Thyroid gland (tissue), 4 donors: ENCODE measurements around the gene CFAP141. TPM values are rescaled to one million over a fixed set of nuclear protein-coding genes. Genes with fewer than 3 reads are reported as not detected.

Experiments
- DNase-seq, 2 donors: peaks; one replicate each; pipeline ENCODE4 v3.0.0-alpha.2; 2019
- H3K27ac ChIP-seq, 3 donors: fragments of 200-600 bp; sonication (generic); 1 replicate in 2 of 3; 2 replicates in 1 of 3; pipeline ENCODE4 v1.5.1; 2016 to 2019; ENCODE audit warnings: mild to moderate bottlenecking in 1 of 3, moderate library complexity in 1 of 3
- H3K27me3 ChIP-seq: fragments of 200-600 bp; sonication (generic); one replicate; pipeline ENCODE4 v1.5.1; 2019
- H3K36me3 ChIP-seq, 2 donors: fragments of 200-600 bp; sonication (generic); one replicate each; pipeline ENCODE4 v1.5.1; 2016 to 2019
- H3K4me1 ChIP-seq, 2 donors: fragments of 200-600 bp; sonication (generic); one replicate each; pipeline ENCODE4 v1.5.1; 2017 to 2019
- H3K4me3 ChIP-seq, 3 donors: fragments of 200-600 bp; sonication (generic); replicated peaks in 1 of 3; 1 replicate in 2 of 3; 2 replicates in 1 of 3; pipeline ENCODE4 v1.5.1; 2016; ENCODE audit warnings: mild to moderate bottlenecking in 1 of 3
- H3K9me3 ChIP-seq: fragments of 200-600 bp; sonication (generic); one replicate; pipeline ENCODE4 v1.5.1; 2017
- POLR2A ChIP-seq, 2 donors: fragments of 450-650 bp; IDR thresholded peaks; one replicate each; pipeline ENCODE4 v1.6.1; 2017; ENCODE audit warnings: antibody characterized with exemption in 2 of 2, mild to moderate bottlenecking in 2 of 2, moderate library complexity in 1 of 2
- WGBS, 2 donors: methylation state at CpG; one replicate each; pipeline ENCODE4 v1.1.5; 2017; 5-methylcytosine and 5-hydroxymethylcytosine counted together
- intact Hi-C: fragments of 100-400 bp; cut with DNase I; formaldehyde crosslinking; loops from one replicate; pipeline ENCODE4 v1.15.1; 2023
- total RNA-seq, 4 donors: library from RNA; depleted of rRNA; stranded (reverse); fragments of >200 nt; gene quantifications; one replicate each; pipeline ENCODE4 v1.2.3, GENCODE V29; 2016
- TF ChIP-seq, protein P1 (sequence below), 6 experiments: fragments of 200-600 bp in 3 of 6; fragments of 450-650 bp in 3 of 6; sonication (generic) in 3 of 6; IDR thresholded peaks; one replicate each; pipeline ENCODE4 v1.5.1; 2016 to 2019; ENCODE audit warnings: antibody characterized with exemption in 6 of 6, mild to moderate bottlenecking in 2 of 6, inconsistent platforms in 1 of 6, moderate library complexity in 1 of 6

Gene CFAP141
- total RNA-seq, 4 donors from 2014 or later = not detected

DNA sequence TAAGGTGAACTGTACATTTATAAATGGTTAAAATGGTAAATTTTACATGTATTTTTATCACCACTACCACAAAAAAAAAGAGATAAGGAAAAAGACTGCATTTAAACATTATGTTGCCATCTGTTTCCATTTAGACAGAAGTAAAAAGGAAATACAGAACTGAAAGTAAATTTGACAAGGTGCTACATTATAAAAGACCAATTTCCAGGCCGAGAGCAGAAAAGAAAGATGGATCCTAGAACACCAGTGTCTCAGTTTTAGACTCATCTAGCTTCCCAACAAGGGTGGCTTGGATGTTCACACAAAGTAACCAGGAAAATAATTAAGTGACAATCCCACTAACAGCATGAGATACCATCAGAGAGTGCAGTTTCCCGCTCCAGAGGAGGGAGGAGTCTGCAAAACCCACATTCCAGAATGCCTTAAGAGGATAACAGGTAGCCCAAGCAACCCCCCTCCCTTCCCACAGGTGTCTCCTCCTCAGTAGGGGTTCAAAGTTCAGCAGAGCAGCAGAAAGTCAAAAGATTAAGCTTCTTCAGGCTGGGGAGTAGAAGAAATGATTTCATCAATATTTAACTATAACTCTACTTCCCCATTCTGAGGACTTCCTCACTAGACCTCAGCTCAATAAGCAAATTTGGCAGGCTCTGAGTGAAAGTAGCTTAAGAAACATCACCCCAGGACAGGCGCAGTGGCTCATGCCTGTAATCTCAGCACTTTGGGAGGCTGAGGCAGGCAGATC is 26.0 kb downstream of the CFAP141 start:
- Histone ChIP-seq H3K4me1 (peaks cover 37 to 51% of the 10 kb centered on the region in 2 donors), H3K27me3 (no peaks in the 10 kb centered on the region), H3K27ac (no peak overlapping the region), H3K4me3 (no peak overlapping the region), H3K36me3 (peaks cover 0 to 5% of the 10 kb centered on the region in 2 donors), H3K9me3 (no peaks in the 10 kb centered on the region)
- TF ChIP-seq, protein P1, sequence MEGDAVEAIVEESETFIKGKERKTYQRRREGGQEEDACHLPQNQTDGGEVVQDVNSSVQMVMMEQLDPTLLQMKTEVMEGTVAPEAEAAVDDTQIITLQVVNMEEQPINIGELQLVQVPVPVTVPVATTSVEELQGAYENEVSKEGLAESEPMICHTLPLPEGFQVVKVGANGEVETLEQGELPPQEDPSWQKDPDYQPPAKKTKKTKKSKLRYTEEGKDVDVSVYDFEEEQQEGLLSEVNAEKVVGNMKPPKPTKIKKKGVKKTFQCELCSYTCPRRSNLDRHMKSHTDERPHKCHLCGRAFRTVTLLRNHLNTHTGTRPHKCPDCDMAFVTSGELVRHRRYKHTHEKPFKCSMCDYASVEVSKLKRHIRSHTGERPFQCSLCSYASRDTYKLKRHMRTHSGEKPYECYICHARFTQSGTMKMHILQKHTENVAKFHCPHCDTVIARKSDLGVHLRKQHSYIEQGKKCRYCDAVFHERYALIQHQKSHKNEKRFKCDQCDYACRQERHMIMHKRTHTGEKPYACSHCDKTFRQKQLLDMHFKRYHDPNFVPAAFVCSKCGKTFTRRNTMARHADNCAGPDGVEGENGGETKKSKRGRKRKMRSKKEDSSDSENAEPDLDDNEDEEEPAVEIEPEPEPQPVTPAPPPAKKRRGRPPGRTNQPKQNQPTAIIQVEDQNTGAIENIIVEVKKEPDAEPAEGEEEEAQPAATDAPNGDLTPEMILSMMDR (IDR thresholded peaks at IDR 0.05) = no peak
- TF ChIP-seq POLR2A (IDR thresholded peaks at IDR 0.05) = no peak
- intact Hi-C loops = loop anchor here (5.0 kb wide), 1 partner anchor 42 kb away; the partner anchor contains the start of gene UBAP2L
- DNase-seq = no peak
- WGBS, 2 donors = 74 to 77% methylated on average over 3 of the region's 3 CpGs

DNA sequence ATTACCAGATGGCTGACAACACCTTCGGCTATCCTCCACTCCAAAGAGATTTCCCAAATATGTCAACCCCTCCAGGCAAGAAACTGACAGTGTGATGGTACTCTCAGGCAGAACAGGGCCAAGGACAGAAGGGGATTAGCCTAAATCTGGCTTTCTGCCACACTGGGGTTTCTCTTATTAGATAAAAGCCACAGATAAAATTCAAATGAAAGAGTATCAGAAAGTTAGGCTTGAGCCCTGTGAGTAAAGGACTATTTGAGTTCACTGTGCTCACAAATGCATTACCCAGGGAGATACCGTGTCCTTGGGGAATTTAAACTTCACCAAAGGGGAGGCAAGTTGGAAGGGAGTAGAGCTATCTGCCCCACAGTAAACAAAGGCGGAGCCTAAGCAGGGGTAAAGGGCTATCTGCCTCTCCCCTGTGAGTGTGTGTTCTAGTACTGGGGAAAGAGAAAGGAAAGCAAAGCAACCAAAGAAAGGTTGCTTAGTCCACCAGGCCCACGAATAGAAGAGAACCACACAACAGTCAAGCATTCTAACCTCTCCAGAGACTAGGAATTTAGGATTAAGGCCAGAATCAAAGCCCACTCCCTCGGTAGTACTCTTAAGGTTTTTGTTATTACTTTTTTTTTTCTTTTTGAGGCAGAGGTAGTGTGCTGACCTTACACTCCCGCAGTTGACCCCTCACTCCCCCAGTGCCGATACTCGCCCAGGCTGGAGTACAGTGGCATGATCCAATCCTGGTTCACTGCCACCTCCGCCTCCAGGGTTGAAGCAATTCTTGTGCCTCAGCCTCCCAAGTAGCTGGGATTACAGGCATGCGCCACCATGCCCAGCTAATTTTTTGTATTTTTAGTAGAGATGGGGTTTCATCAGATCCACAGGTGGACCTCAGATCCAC is 27.0 kb downstream of the CFAP141 start:
- Histone ChIP-seq H3K4me3 (no peak overlapping the region), H3K27ac (peak overlapping the region in 1 of 3 donors; percentile 30), H3K27me3 (no peaks in the 10 kb centered on the region), H3K36me3 (peaks cover 5 to 7% of the 10 kb centered on the region in 2 donors), H3K4me1 (peaks cover 37 to 51% of the 10 kb centered on the region in 2 donors), H3K9me3 (no peaks in the 10 kb centered on the region)
- WGBS, 2 donors = 71 to 72% methylated on average over 10 of the region's 10 CpGs
- no peak for DNase-seq
- intact Hi-C loops = no loop called here
- TF ChIP-seq, protein P1 (IDR thresholded peaks at IDR 0.05) = no peak
- TF ChIP-seq POLR2A (IDR thresholded peaks at IDR 0.05) = no peak

DNA sequence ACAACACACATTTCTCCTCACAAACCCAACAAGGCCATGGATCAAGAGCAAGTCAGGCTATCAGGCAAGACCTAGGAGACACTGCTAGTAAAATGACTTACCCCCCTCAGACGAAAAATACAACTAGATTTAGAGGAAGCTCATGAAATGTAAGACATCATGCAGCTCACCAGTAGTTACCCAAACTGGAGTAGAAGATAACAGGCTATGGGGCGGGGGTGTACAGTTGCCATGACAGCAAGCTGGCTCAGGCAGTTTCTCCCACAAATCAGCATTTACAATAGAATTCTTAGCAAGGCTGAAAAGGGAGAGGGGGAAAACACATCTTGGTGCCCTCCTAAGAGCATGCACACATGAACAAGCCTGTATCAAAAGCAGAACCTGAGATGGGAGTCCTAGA is 28.1 kb downstream of the CFAP141 start:
- H3K27ac ChIP-seq = no peak overlapping the region
- intact Hi-C loops = no loop called here

DNA sequence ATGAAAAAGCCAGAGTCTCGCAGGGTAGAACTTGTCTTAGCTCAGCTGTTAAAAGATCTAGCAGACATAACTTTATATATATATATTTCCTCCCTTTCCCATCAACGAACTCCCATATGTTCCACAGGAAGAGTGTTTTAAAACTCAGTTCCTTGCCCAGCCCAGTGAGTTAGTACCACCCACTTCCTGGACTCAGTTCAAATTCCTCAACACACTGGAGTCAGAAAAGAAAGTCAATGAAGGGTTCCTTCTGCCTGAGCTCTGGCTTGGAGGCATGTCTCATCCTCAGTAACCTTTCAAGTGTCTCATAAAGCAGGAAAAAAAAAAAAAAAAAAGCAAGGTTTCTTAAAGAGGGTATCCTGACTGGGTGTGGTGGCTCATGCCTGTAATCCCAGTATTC is 29.8 kb downstream of the CFAP141 start:
- no peaks in the 10 kb centered on the region for H3K27me3 ChIP-seq
- intact Hi-C loops = no loop called here
- no peaks in the 10 kb centered on the region for H3K9me3 ChIP-seq
- no peak overlapping the region for H3K4me3 ChIP-seq
- no peak for TF ChIP-seq POLR2A (IDR thresholded peaks at IDR 0.05)
- TF ChIP-seq, protein P1 (IDR thresholded peaks at IDR 0.05) = no peak
- peak; percentile 36 to 45 for DNase-seq
- WGBS, 2 donors = 39 to 46% methylated on average over 2 of the region's 2 CpGs
- H3K4me1 ChIP-seq = peaks cover 27 to 44% of the 10 kb centered on the region in 2 donors
- peak overlapping the region in 2 of 3 donors; percentile 57 for H3K27ac ChIP-seq
- H3K36me3 ChIP-seq = peaks cover 29 to 34% of the 10 kb centered on the region in 2 donors

More for the DNA sequence above, 28.1 kb downstream of the CFAP141 start:
- H3K4me3 ChIP-seq = no peak overlapping the region
- H3K9me3 ChIP-seq = no peaks in the 10 kb centered on the region
- H3K36me3 ChIP-seq = peaks cover 12 to 17% of the 10 kb centered on the region in 2 donors
- TF ChIP-seq, protein P1 (IDR thresholded peaks at IDR 0.05) = no peak
- TF ChIP-seq POLR2A (IDR thresholded peaks at IDR 0.05) = no peak
- no peak for DNase-seq
- H3K27me3 ChIP-seq = no peaks in the 10 kb centered on the region
- 76 to 79% methylated on average over 2 of the region's 2 CpGs for WGBS, 2 donors
- H3K4me1 ChIP-seq = peaks cover 37 to 51% of the 10 kb centered on the region in 2 donors
